Smooth muscle cell (in vitro differentiated cells): ENCODE measurements around the gene TUBGCP3. TPM values are rescaled to one million over a fixed set of nuclear protein-coding genes. Genes with fewer than 3 reads are reported as not detected.

Source experiments
- DNase-seq: peaks from one replicate; lab custom pipeline; 2025; ENCODE audit not compliant: unreplicated experiment; lab: John Stamatoyannopoulos, UW
- H2AFZ ChIP-seq: fragments of 200-600 bp; sonication (generic); 2 replicates; pipeline ENCODE4 v1.6.0; 2016; ENCODE audit warnings: antibody characterized with exemption, low read depth, mild to moderate bottlenecking
- H3F3A ChIP-seq: fragments of 200-600 bp; sonication (generic); 2 replicates; pipeline ENCODE4 v1.6.0; 2017; ENCODE audit warnings: antibody characterized with exemption, low read depth
- H3K27ac ChIP-seq: fragments of 200-600 bp; sonication (generic); 2 replicates; pipeline ENCODE4 v1.5.1; 2016; ENCODE audit warnings: low read depth, mild to moderate bottlenecking
- H3K27me3 ChIP-seq: fragments of 200-600 bp; sonication (generic); 2 replicates; pipeline ENCODE4 v1.6.1; 2016; ENCODE audit warnings: low read depth, mild to moderate bottlenecking
- H3K36me3 ChIP-seq: fragments of 200-600 bp; sonication (generic); 2 replicates; pipeline ENCODE4 v1.5.1; 2016; ENCODE audit warnings: low read depth
- H3K4me1 ChIP-seq: fragments of 200-600 bp; sonication (generic); 2 replicates; pipeline ENCODE4 v1.5.1; 2016; ENCODE audit warnings: low read depth
- H3K4me2 ChIP-seq: fragments of 200-600 bp; sonication (generic); 2 replicates; pipeline ENCODE4 v1.6.0; 2016; ENCODE audit warnings: mild to moderate bottlenecking
- H3K4me3 ChIP-seq: fragments of 200-600 bp; sonication (generic); 2 replicates; pipeline ENCODE4 v1.5.1; 2016; ENCODE audit warnings: mild to moderate bottlenecking
- H3K79me2 ChIP-seq: fragments of 200-600 bp; sonication (generic); 2 replicates; pipeline ENCODE4 v1.6.0; 2016; ENCODE audit warnings: low read depth, mild to moderate bottlenecking
- H3K9ac ChIP-seq: fragments of 200-600 bp; sonication (generic); 2 replicates; pipeline ENCODE4 v1.6.0; 2016; ENCODE audit warnings: low read depth
- H3K9me3 ChIP-seq: fragments of 200-600 bp; sonication (generic); replicated peaks from 2 replicates; pipeline ENCODE4 v1.5.1; 2016; ENCODE audit warnings: low read depth
- H4K20me1 ChIP-seq: fragments of 200-600 bp; sonication (generic); 2 replicates; pipeline ENCODE4 v1.6.0; 2016; ENCODE audit warnings: low read depth
- CTCF ChIP-seq: fragments of 200-600 bp; sonication (generic); IDR thresholded peaks from 2 replicates; pipeline ENCODE4 v1.5.1; 2017; ENCODE audit warnings: borderline replicate concordance, mild to moderate bottlenecking, antibody characterized with exemption; ENCODE audit not compliant: insufficient read depth, poor library complexity, severe bottlenecking
- WGBS: methylation state at CpG from one replicate; pipeline ENCODE4 v1.1.7; 2016; ENCODE audit warnings: low lambda C conversion rate; 5-methylcytosine and 5-hydroxymethylcytosine counted together
- polyA plus RNA-seq: library from polyadenylated mRNA; unstranded; fragments of >200 nt; fragmentation: Nextera tagmentation; extraction: Ambion mirVana; gene quantifications from 2 replicates; pipeline ENCODE4 v1.2.1, GENCODE V29; 2016
- total RNA-seq: library from RNA; depleted of rRNA; stranded (reverse); fragments of >200 nt; gene quantifications from 2 replicates; pipeline ENCODE4 v1.2.3, GENCODE V29; 2014

TUBGCP3 gene
- total and polyA plus RNA-seq, 2 experiments from 2014 or later = 9.4 to 12.4 TPM

GRCh38 chr13:112447306-112447705 is 140.6 kb downstream of the TUBGCP3 start:
- Histone ChIP-seq H3K4me2 (no peak overlapping the region), H3K4me1 (no peaks in the 10 kb centered on the region), H3K36me3 (no peaks in the 10 kb centered on the region), H3K4me3 (no peak overlapping the region), H3K27me3 (peaks cover 22% of the 10 kb centered on the region), H3F3A (no peaks in the 10 kb centered on the region), H2AFZ (no peak overlapping the region), H4K20me1 (no peaks in the 10 kb centered on the region), H3K79me2 (no peaks in the 10 kb centered on the region), H3K27ac (no peak overlapping the region), H3K9me3 (no peaks in the 10 kb centered on the region), H3K9ac (no peak overlapping the region)
- TF ChIP-seq CTCF = no peak
- WGBS = 92% methylated on average over 2 of the region's 2 CpGs
- DNase-seq = no peak

DNA sequence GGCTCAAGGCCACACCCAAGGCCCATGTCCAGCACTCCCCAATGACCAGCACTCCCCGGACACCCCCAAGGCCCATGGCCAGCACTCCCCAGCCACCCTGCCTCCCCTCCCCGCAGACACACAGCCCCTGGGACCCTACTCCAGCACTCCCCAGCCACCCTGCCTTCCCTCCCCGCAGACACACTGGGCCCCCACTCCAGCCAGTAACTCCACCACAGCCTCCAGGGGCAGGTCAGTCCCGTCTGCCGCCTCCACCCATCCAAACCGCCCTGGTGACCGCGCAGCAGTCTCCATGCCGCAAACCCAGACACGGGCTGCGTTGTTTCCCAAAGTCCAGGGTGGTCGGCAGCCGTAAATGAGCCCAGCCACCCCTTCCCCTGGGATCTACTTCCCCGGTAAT is 141.1 kb downstream of the TUBGCP3 start:
- Histone ChIP-seq H3K4me2 (no peak overlapping the region), H4K20me1 (no peaks in the 10 kb centered on the region), H3K9me3 (no peaks in the 10 kb centered on the region), H3K4me1 (no peaks in the 10 kb centered on the region), H2AFZ (no peak overlapping the region), H3K4me3 (no peak overlapping the region), H3K36me3 (no peaks in the 10 kb centered on the region), H3K79me2 (no peaks in the 10 kb centered on the region), H3K27me3 (peaks cover 22% of the 10 kb centered on the region), H3F3A (no peaks in the 10 kb centered on the region), H3K27ac (no peak overlapping the region), H3K9ac (no peak overlapping the region)
- no peak for TF ChIP-seq CTCF
- DNase-seq = no peak
- 90% methylated on average over 14 of the region's 14 CpGs for WGBS

GRCh38 chr13:112446347-112446861 is 141.5 kb downstream of the TUBGCP3 start:
- H3F3A ChIP-seq = no peaks in the 10 kb centered on the region
- no peak overlapping the region for H3K27ac ChIP-seq
- no peaks in the 10 kb centered on the region for H3K79me2 ChIP-seq
- no peak for DNase-seq
- H3K4me1 ChIP-seq = no peaks in the 10 kb centered on the region
- no peak overlapping the region for H3K9ac ChIP-seq
- H3K27me3 ChIP-seq = peaks cover 22% of the 10 kb centered on the region
- no peaks in the 10 kb centered on the region for H3K9me3 ChIP-seq
- H3K36me3 ChIP-seq = no peaks in the 10 kb centered on the region
- no peak for TF ChIP-seq CTCF
- H4K20me1 ChIP-seq = no peaks in the 10 kb centered on the region
- H3K4me3 ChIP-seq = no peak overlapping the region
- WGBS = 89% methylated on average over 12 of the region's 12 CpGs
- no peak overlapping the region for H3K4me2 ChIP-seq
- no peak overlapping the region for H2AFZ ChIP-seq
